Measurements from ENCODE around the gene CFAP92.

The CFAP92 gene

DNA sequence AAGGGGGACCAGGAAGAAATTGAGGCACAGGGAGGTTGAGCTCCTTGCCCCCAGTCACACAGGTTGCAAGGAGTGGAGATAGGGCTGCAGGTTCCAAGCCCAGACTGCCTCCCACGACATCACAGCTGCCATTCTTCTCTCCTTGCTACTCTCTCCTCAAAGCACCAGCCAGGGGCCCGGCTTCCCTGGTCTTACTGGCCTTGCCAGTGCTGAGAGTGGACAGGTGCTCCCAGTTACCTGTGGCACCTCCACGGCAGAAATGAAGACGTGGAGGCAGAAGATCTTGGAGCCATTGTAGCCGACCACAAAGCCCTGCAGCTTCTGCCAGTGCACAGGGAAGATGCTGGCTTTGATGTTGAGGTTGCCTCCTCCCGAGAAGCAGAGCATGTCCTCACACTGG lies 132.4 kb downstream of the CFAP92 start:
- no peak for DNase-seq

Data from stimulated activated CD4-positive, alpha-beta T cell treated with anti-CD3 and anti-CD28 coated beads, Interleukin-4, amount 100 ng/mL, for 4 hours (primary cell).